ENCODE measurements around the gene RICTOR.

GRCh38 chr5:38994324-38994927 lies 79.8 kb downstream of the RICTOR start:
- no peak for TF ChIP-seq SP1 (IDR thresholded peaks at IDR 0.05)
- TF ChIP-seq NFRKB (IDR thresholded peaks at IDR 0.05): no peak
- no peak for TF ChIP-seq SUZ12 (IDR thresholded peaks at IDR 0.05)
- TF ChIP-seq FOXA1 (IDR thresholded peaks at IDR 0.05): no peak
- no peak for TF ChIP-seq BHLHE40 (IDR thresholded peaks at IDR 0.05; ENCODE audit: borderline replicate concordance)
- no peak for TF ChIP-seq HDGF (IDR thresholded peaks at IDR 0.05; ENCODE audit: borderline replicate concordance)
- no peak for TF ChIP-seq FOXM1 (IDR thresholded peaks at IDR 0.05; ENCODE audit: borderline replicate concordance)
- TF ChIP-seq ELF4 (IDR thresholded peaks at IDR 0.05): no peak
- no peak for TF ChIP-seq CTBP1 (IDR thresholded peaks at IDR 0.05; ENCODE audit: borderline replicate concordance)
- no peak for TF ChIP-seq L3MBTL2 (conservative IDR thresholded peaks at IDR 0.05)
- no peak for TF ChIP-seq ARNT (IDR thresholded peaks at IDR 0.05)
- TF ChIP-seq FOXK2 (IDR thresholded peaks at IDR 0.05): no peak

Measured in HEK293T (cell line).